GM23338 (cell line): ENCODE measurements around the gene TMEM238. TPM values are rescaled to one million over a fixed set of nuclear protein-coding genes. Genes with fewer than 3 reads are reported as not detected.

Source experiments
- ATAC-seq: fragments of 200-7000 bp; cut with Tn5 transposase; 3 replicates; pipeline ENCODE4 v1.9.1; 2020
- DNase-seq: peaks from one replicate; pipeline ENCODE4 v3.0.0-alpha.2; 2015; ENCODE audit warnings: low spot score
- H2AFZ ChIP-seq: fragments of 200-600 bp; sonication (generic); 2 replicates; pipeline ENCODE4 v1.8.0; 2016; ENCODE audit warnings: antibody characterized with exemption, mild to moderate bottlenecking, moderate library complexity
- H3F3A ChIP-seq: fragments of 200-600 bp; sonication (generic); replicated peaks from 2 replicates; pipeline ENCODE4 v1.8.0; 2017; ENCODE audit warnings: antibody characterized with exemption, mixed run types, low read depth
- H3K27ac ChIP-seq: fragments of 200-600 bp; sonication (generic); 2 replicates; pipeline ENCODE4 v1.6.1; 2016; ENCODE audit warnings: low read depth
- H3K27me3 ChIP-seq: fragments of 200-600 bp; sonication (generic); 2 replicates; pipeline ENCODE4 v1.8.0; 2016; ENCODE audit warnings: mild to moderate bottlenecking, mixed run types, moderate library complexity; ENCODE audit not compliant: insufficient read depth
- H3K36me3 ChIP-seq: fragments of 200-600 bp; sonication (generic); 2 replicates; pipeline ENCODE4 v1.8.0; 2016; ENCODE audit warnings: mild to moderate bottlenecking; ENCODE audit not compliant: insufficient read depth
- H3K4me1 ChIP-seq: fragments of 200-600 bp; sonication (generic); 2 replicates; pipeline ENCODE4 v1.8.0; 2016; ENCODE audit warnings: mild to moderate bottlenecking, moderate library complexity; ENCODE audit not compliant: insufficient read depth
- H3K4me2 ChIP-seq: fragments of 200-600 bp; sonication (generic); 2 replicates; pipeline ENCODE4 v1.7.1; 2017; ENCODE audit warnings: mixed run types
- H3K4me3 ChIP-seq: fragments of 200-600 bp; sonication (generic); 2 replicates; pipeline ENCODE4 v1.6.1; 2016; ENCODE audit warnings: mixed run types
- H3K79me2 ChIP-seq: fragments of 200-600 bp; sonication (generic); replicated peaks from 2 replicates; pipeline ENCODE4 v1.8.0; 2017; ENCODE audit warnings: mild to moderate bottlenecking; ENCODE audit not compliant: insufficient read depth
- H3K9me2 ChIP-seq: fragments of 200-600 bp; sonication (generic); 2 replicates; pipeline ENCODE4 v1.8.0; 2017; ENCODE audit not compliant: insufficient read depth
- H4K20me1 ChIP-seq: fragments of 200-600 bp; sonication (generic); replicated peaks from 2 replicates; pipeline ENCODE4 v1.8.0; 2017; ENCODE audit warnings: mild to moderate bottlenecking; ENCODE audit not compliant: insufficient read depth
- H3K27ac Mint-ChIP-seq: 2 replicates; pipeline ENCODE4 v1.8.0; 2020; ENCODE audit warnings: inconsistent platforms, mild to moderate bottlenecking, moderate library complexity, mixed read lengths
- H3K27me3 Mint-ChIP-seq: 3 replicates; pipeline ENCODE4 v1.8.0; 2022; ENCODE audit warnings: low read depth, mild to moderate bottlenecking, moderate library complexity, mixed read lengths, inconsistent platforms; ENCODE audit not compliant: insufficient read depth, poor library complexity
- H3K36me3 Mint-ChIP-seq: 3 replicates; pipeline ENCODE4 v1.8.0; 2021; ENCODE audit warnings: low read depth, mild to moderate bottlenecking, inconsistent platforms, moderate library complexity, mixed read lengths
- H3K4me1 Mint-ChIP-seq: 3 replicates; pipeline ENCODE4 v1.8.0; 2020; ENCODE audit warnings: mild to moderate bottlenecking, inconsistent platforms, mixed read lengths
- H3K4me3 Mint-ChIP-seq: 3 replicates; pipeline ENCODE4 v1.8.0; 2021; ENCODE audit warnings: moderate library complexity, mild to moderate bottlenecking, inconsistent platforms, mixed read lengths
- H3K9me3 Mint-ChIP-seq: 3 replicates; pipeline ENCODE4 v1.8.0; 2020; ENCODE audit warnings: moderate library complexity, mild to moderate bottlenecking, inconsistent platforms, mixed read lengths
- CREB1 ChIP-seq: fragments of 250-450 bp; sonication (Bioruptor Pico); IDR thresholded peaks from 2 replicates; pipeline ENCODE4 v1.5.0; 2020; ENCODE audit warnings: low read depth, mild to moderate bottlenecking, moderate library complexity
- EZH2 ChIP-seq: fragments of 200-600 bp; sonication (generic); IDR thresholded peaks from one replicate; pipeline ENCODE4 v1.8.0; 2017; ENCODE audit warnings: antibody characterized with exemption, mild to moderate bottlenecking, low read depth; ENCODE audit not compliant: unreplicated experiment
- JUNB ChIP-seq: IDR thresholded peaks from one replicate; pipeline ENCODE4 v1.6.1; 2016; ENCODE audit warnings: antibody characterized with exemption; ENCODE audit not compliant: unreplicated experiment
- POLR2AphosphoS5 ChIP-seq: IDR thresholded peaks from 2 replicates; pipeline ENCODE4 v1.6.1; 2016; ENCODE audit warnings: antibody characterized with exemption, low read depth
- polyA plus RNA-seq: library from polyadenylated mRNA; unstranded; fragments of >200 nt; fragmentation: Nextera tagmentation; extraction: Ambion mirVana; gene quantifications from 2 replicates; pipeline ENCODE4 v1.2.1, GENCODE V29; 2016
- total RNA-seq: library from RNA; depleted of rRNA; stranded (reverse); fragments of >200 nt; shearing (Covaris generic); gene quantifications from 2 replicates; pipeline ENCODE4 v1.2.3, GENCODE V29; 2014
- TF ChIP-seq, protein P1 (sequence below): fragments of 250-450 bp; sonication (Bioruptor Pico); IDR thresholded peaks from 2 replicates; pipeline ENCODE4 v1.5.0; 2020; ENCODE audit warnings: mild to moderate bottlenecking, moderate library complexity
- TF ChIP-seq, protein P2 (sequence below): IDR thresholded peaks from 2 replicates; pipeline ENCODE4 v1.6.1; 2016; ENCODE audit warnings: antibody characterized with exemption
- TF ChIP-seq, protein P3 (sequence below): IDR thresholded peaks from one replicate; pipeline ENCODE4 v1.6.1; 2018; ENCODE audit warnings: antibody characterized with exemption; ENCODE audit not compliant: unreplicated experiment
- TF ChIP-seq, protein P4 (sequence below), 2 experiments: fragments of 200-600 bp in 1 of 2; sonication (generic) in 1 of 2; conservative IDR thresholded peaks; 2 replicates each; pipeline versions ENCODE4 v1.5.1 to v1.6.1; 2016 to 2017; ENCODE audit warnings: antibody characterized with exemption in 2 of 2, low read depth in 2 of 2, mild to moderate bottlenecking in 2 of 2, moderate library complexity in 1 of 2

TMEM238 gene
- total and polyA plus RNA-seq, 2 experiments from 2014 or later: 0.55 to 7.5 TPM

DNA sequence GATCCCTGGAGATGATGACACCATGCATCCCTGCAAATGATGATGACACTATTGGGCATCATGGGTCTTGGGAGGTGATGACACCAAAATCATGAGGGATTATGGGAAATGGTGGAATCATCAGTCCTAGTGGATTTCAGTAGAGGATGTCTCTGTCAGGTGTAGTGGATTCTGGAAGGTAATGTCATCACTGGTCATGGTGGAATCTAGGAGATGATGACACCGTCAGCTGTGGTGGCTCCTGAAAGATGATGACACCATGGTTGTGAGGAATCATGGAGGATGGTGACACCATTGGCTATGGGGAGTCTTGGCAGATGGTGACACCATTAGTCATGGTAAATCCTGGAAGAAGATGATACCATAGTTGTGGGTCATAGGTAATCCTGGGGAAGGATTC is 47.1 kb upstream of the TMEM238 start (continued):
- TF ChIP-seq, protein P1, sequence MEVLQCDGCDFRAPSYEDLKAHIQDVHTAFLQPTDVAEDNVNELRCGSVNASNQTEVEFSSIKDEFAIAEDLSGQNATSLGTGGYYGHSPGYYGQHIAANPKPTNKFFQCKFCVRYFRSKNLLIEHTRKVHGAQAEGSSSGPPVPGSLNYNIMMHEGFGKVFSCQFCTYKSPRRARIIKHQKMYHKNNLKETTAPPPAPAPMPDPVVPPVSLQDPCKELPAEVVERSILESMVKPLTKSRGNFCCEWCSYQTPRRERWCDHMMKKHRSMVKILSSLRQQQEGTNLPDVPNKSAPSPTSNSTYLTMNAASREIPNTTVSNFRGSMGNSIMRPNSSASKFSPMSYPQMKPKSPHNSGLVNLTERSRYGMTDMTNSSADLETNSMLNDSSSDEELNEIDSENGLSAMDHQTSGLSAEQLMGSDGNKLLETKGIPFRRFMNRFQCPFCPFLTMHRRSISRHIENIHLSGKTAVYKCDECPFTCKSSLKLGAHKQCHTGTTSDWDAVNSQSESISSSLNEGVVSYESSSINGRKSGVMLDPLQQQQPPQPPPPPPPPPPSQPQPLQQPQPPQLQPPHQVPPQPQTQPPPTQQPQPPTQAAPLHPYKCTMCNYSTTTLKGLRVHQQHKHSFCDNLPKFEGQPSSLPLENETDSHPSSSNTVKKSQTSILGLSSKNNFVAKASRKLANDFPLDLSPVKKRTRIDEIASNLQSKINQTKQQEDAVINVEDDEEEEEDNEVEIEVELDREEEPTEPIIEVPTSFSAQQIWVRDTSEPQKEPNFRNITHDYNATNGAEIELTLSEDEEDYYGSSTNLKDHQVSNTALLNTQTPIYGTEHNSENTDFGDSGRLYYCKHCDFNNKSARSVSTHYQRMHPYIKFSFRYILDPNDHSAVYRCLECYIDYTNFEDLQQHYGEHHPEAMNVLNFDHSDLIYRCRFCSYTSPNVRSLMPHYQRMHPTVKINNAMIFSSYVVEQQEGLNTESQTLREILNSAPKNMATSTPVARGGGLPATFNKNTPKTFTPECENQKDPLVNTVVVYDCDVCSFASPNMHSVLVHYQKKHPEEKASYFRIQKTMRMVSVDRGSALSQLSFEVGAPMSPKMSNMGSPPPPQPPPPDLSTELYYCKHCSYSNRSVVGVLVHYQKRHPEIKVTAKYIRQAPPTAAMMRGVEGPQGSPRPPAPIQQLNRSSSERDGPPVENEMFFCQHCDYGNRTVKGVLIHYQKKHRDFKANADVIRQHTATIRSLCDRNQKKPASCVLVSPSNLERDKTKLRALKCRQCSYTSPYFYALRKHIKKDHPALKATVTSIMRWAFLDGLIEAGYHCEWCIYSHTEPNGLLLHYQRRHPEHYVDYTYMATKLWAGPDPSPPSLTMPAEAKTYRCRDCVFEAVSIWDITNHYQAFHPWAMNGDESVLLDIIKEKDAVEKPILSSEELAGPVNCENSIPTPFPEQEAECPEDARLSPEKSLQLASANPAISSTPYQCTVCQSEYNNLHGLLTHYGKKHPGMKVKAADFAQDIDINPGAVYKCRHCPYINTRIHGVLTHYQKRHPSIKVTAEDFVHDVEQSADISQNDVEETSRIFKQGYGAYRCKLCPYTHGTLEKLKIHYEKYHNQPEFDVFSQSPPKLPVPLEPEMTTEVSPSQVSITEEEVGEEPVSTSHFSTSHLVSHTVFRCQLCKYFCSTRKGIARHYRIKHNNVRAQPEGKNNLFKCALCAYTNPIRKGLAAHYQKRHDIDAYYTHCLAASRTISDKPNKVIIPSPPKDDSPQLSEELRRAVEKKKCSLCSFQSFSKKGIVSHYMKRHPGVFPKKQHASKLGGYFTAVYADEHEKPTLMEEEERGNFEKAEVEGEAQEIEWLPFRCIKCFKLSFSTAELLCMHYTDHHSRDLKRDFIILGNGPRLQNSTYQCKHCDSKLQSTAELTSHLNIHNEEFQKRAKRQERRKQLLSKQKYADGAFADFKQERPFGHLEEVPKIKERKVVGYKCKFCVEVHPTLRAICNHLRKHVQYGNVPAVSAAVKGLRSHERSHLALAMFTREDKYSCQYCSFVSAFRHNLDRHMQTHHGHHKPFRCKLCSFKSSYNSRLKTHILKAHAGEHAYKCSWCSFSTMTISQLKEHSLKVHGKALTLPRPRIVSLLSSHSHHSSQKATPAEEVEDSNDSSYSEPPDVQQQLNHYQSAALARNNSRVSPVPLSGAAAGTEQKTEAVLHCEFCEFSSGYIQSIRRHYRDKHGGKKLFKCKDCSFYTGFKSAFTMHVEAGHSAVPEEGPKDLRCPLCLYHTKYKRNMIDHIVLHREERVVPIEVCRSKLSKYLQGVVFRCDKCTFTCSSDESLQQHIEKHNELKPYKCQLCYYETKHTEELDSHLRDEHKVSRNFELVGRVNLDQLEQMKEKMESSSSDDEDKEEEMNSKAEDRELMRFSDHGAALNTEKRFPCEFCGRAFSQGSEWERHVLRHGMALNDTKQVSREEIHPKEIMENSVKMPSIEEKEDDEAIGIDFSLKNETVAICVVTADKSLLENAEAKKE (CRISPR knock-in tag): no peak
- TF ChIP-seq, protein P2, sequence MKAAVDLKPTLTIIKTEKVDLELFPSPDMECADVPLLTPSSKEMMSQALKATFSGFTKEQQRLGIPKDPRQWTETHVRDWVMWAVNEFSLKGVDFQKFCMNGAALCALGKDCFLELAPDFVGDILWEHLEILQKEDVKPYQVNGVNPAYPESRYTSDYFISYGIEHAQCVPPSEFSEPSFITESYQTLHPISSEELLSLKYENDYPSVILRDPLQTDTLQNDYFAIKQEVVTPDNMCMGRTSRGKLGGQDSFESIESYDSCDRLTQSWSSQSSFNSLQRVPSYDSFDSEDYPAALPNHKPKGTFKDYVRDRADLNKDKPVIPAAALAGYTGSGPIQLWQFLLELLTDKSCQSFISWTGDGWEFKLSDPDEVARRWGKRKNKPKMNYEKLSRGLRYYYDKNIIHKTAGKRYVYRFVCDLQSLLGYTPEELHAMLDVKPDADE: no peak

DNA sequence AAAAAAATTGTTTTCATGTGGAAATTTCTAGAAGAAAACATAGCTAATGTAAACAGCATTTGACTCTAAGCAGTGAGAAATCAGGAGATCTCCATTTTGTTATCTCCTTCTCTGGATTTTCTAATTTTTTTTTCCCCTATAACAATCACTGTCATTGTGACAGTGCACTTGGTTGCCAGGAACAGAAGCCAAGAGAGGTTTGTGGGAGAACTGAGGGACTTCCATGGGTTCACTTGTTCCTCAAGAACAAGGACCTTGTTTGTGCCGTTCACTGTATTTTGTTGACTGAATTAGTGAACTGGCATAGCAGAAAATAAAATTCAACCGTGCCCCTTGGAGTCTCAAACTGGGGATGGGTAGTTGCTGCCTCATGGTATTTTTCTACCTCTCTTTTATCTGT is 42.0 kb upstream of the TMEM238 start:
- H3K27me3 ChIP-seq: no peaks in the 10 kb centered on the region
- H3K4me2 ChIP-seq: no peak overlapping the region
- H3K36me3 ChIP-seq: no peaks in the 10 kb centered on the region
- Mint-ChIP-seq H3K9me3 (peaks cover 8% of the 10 kb centered on the region), H3K36me3 (no peaks in the 10 kb centered on the region), H3K4me3 (no peak overlapping the region), H3K27ac (no peak overlapping the region), H3K4me1 (peaks cover 6% of the 10 kb centered on the region), H3K27me3 (peaks cover 9% of the 10 kb centered on the region)
- no peak overlapping the region for H3K4me3 ChIP-seq
- no peaks in the 10 kb centered on the region for H3F3A ChIP-seq
- ATAC-seq: no peak
- no peak for DNase-seq
- H3K9me2 ChIP-seq: no peaks in the 10 kb centered on the region
- no peak overlapping the region for H2AFZ ChIP-seq
- H3K79me2 ChIP-seq: no peaks in the 10 kb centered on the region
- no peaks in the 10 kb centered on the region for H4K20me1 ChIP-seq
- no peak overlapping the region for H3K27ac ChIP-seq
- 0 out of 2 replicates have a peak, but pooled peaks cover 7% of the 10 kb centered on the region for H3K4me1 ChIP-seq
- TF ChIP-seq JUNB (no peak), EZH2 (no peak), CREB1 (CRISPR knock-in tag) (no peak), POLR2AphosphoS5 (no peak)
- TF ChIP-seq, protein P2: no peak
- TF ChIP-seq, protein P3, sequence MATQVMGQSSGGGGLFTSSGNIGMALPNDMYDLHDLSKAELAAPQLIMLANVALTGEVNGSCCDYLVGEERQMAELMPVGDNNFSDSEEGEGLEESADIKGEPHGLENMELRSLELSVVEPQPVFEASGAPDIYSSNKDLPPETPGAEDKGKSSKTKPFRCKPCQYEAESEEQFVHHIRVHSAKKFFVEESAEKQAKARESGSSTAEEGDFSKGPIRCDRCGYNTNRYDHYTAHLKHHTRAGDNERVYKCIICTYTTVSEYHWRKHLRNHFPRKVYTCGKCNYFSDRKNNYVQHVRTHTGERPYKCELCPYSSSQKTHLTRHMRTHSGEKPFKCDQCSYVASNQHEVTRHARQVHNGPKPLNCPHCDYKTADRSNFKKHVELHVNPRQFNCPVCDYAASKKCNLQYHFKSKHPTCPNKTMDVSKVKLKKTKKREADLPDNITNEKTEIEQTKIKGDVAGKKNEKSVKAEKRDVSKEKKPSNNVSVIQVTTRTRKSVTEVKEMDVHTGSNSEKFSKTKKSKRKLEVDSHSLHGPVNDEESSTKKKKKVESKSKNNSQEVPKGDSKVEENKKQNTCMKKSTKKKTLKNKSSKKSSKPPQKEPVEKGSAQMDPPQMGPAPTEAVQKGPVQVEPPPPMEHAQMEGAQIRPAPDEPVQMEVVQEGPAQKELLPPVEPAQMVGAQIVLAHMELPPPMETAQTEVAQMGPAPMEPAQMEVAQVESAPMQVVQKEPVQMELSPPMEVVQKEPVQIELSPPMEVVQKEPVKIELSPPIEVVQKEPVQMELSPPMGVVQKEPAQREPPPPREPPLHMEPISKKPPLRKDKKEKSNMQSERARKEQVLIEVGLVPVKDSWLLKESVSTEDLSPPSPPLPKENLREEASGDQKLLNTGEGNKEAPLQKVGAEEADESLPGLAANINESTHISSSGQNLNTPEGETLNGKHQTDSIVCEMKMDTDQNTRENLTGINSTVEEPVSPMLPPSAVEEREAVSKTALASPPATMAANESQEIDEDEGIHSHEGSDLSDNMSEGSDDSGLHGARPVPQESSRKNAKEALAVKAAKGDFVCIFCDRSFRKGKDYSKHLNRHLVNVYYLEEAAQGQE: no peak
- TF ChIP-seq, protein P4, sequence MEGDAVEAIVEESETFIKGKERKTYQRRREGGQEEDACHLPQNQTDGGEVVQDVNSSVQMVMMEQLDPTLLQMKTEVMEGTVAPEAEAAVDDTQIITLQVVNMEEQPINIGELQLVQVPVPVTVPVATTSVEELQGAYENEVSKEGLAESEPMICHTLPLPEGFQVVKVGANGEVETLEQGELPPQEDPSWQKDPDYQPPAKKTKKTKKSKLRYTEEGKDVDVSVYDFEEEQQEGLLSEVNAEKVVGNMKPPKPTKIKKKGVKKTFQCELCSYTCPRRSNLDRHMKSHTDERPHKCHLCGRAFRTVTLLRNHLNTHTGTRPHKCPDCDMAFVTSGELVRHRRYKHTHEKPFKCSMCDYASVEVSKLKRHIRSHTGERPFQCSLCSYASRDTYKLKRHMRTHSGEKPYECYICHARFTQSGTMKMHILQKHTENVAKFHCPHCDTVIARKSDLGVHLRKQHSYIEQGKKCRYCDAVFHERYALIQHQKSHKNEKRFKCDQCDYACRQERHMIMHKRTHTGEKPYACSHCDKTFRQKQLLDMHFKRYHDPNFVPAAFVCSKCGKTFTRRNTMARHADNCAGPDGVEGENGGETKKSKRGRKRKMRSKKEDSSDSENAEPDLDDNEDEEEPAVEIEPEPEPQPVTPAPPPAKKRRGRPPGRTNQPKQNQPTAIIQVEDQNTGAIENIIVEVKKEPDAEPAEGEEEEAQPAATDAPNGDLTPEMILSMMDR (conservative IDR thresholded peaks at IDR 0.05; ENCODE audit: low read depth in 2 of 2): no peak
